SK-N-SH treated with all-trans-retinoic acid at 6 μM for 48 hours (cell line): ENCODE results near the gene NPR1.

Experiments used
- ARNTL ChIP-seq: fragments of 450-650 bp; formaldehyde crosslinking; IDR thresholded peaks from 2 replicates; pipeline ENCODE4 v1.5.0; 2020; ENCODE audit warnings: low read depth, mild to moderate bottlenecking, moderate library complexity, borderline replicate concordance
- CSRNP3 ChIP-seq: fragments of 250-450 bp; sonication (Bioruptor Pico); IDR thresholded peaks from 2 replicates; pipeline ENCODE4 v1.5.1; 2021; ENCODE audit warnings: mild to moderate bottlenecking, moderate library complexity
- OSR1 ChIP-seq: fragments of 250-450 bp; sonication (Bioruptor Pico); IDR thresholded peaks from 2 replicates; pipeline ENCODE4 v1.8.0; 2022; ENCODE audit warnings: moderate library complexity, mild to moderate bottlenecking, inconsistent platforms
- POU6F1 ChIP-seq: fragments of 250-450 bp; sonication (Bioruptor Pico); IDR thresholded peaks from 2 replicates; pipeline ENCODE4 v1.8.0; 2021; ENCODE audit warnings: low read depth, mild to moderate bottlenecking, moderate library complexity, borderline replicate concordance
- RARB ChIP-seq: fragments of 250-450 bp; sonication (Bioruptor Pico); IDR thresholded peaks from 2 replicates; pipeline ENCODE4 v1.8.0; 2021; ENCODE audit warnings: mild to moderate bottlenecking, moderate library complexity
- ZFP30 ChIP-seq: fragments of 450-650 bp; formaldehyde crosslinking; IDR thresholded peaks from 2 replicates; pipeline ENCODE4 v1.5.0; 2022; ENCODE audit warnings: mild to moderate bottlenecking, moderate library complexity
- TF ChIP-seq, protein P1 (sequence below): fragments of 250-450 bp; sonication (Bioruptor Pico); IDR thresholded peaks from 2 replicates; pipeline ENCODE4 v1.8.0; 2020; ENCODE audit warnings: mild to moderate bottlenecking, moderate library complexity, borderline replicate concordance

GRCh38 chr1:153639280-153639679 lies 39.2 kb upstream of the NPR1 start:
- TF ChIP-seq, protein P1, sequence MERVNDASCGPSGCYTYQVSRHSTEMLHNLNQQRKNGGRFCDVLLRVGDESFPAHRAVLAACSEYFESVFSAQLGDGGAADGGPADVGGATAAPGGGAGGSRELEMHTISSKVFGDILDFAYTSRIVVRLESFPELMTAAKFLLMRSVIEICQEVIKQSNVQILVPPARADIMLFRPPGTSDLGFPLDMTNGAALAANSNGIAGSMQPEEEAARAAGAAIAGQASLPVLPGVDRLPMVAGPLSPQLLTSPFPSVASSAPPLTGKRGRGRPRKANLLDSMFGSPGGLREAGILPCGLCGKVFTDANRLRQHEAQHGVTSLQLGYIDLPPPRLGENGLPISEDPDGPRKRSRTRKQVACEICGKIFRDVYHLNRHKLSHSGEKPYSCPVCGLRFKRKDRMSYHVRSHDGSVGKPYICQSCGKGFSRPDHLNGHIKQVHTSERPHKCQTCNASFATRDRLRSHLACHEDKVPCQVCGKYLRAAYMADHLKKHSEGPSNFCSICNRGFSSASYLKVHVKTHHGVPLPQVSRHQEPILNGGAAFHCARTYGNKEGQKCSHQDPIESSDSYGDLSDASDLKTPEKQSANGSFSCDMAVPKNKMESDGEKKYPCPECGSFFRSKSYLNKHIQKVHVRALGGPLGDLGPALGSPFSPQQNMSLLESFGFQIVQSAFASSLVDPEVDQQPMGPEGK = no peak
- no peak for TF ChIP-seq RARB (CRISPR knock-in tag)
- TF ChIP-seq CSRNP3 (CRISPR knock-in tag) = no peak
- no peak for TF ChIP-seq OSR1
- no peak for TF ChIP-seq ARNTL (CRISPR knock-in tag)
- no peak for TF ChIP-seq POU6F1 (CRISPR knock-in tag)
- no peak for TF ChIP-seq ZFP30 (CRISPR knock-in tag)
